A673 (cell line): ENCODE measurements around the gene NFATC3. TPM values are rescaled to one million over a fixed set of nuclear protein-coding genes. Genes with fewer than 3 reads are reported as not detected.

Source experiments
- BruUV-seq: library from RNA; stranded (reverse); fragments of 400-500 nt; replicated peaks from 2 replicates; lab custom pipeline; 2021; lab: Mats Ljungman, UMichigan
- CTCF ChIA-PET: fragments of 300-600 bp; sonication (Branson Sonifier 250); formaldehyde crosslinking; loops from one replicate; lab custom pipeline; 2022; ENCODE audit warnings: antibody characterized with exemption; lab: Charles Lee
- POLR2A ChIA-PET: fragments of 300-600 bp; sonication (Branson Sonifier 250); formaldehyde crosslinking; loops from one replicate; lab custom pipeline; 2022; ENCODE audit warnings: antibody characterized with exemption; ENCODE audit not compliant: low non-redundant PET; lab: Charles Lee
- DNase-seq: peaks from one replicate; pipeline ENCODE4 v3.0.0-alpha.2; 2015; ENCODE audit warnings: low spot score
- H3K27ac ChIP-seq: fragments of 200-600 bp; sonication (generic); 2 replicates; pipeline ENCODE4 v1.5.1; 2016; ENCODE audit warnings: mixed run types, low read depth, mild to moderate bottlenecking, mixed read lengths, antibody characterized with exemption, low read length; ENCODE audit not compliant: poor library complexity, severe bottlenecking
- H3K27me3 ChIP-seq: fragments of 200-600 bp; sonication (generic); replicated peaks from 2 replicates; pipeline ENCODE4 v1.6.1; 2017; ENCODE audit warnings: mixed run types, low read depth, mild to moderate bottlenecking, mixed read lengths, antibody characterized with exemption, low read length; ENCODE audit not compliant: insufficient read depth, poor library complexity
- H3K36me3 ChIP-seq: fragments of 200-600 bp; sonication (generic); 2 replicates; pipeline ENCODE4 v1.6.1; 2016; ENCODE audit warnings: mixed run types, mild to moderate bottlenecking, mixed read lengths, antibody characterized with exemption, low read length; ENCODE audit not compliant: insufficient read depth, poor library complexity, severe bottlenecking
- H3K4me1 ChIP-seq: fragments of 200-600 bp; sonication (generic); 2 replicates; pipeline ENCODE4 v1.6.1; 2017; ENCODE audit warnings: mixed run types, mild to moderate bottlenecking, mixed read lengths, antibody characterized with exemption, low read length; ENCODE audit not compliant: insufficient read depth, poor library complexity, severe bottlenecking
- H3K4me3 ChIP-seq: fragments of 200-600 bp; sonication (generic); 2 replicates; pipeline ENCODE4 v1.5.1; 2016; ENCODE audit warnings: low read depth, mixed run types, mild to moderate bottlenecking, mixed read lengths, low read length; ENCODE audit not compliant: poor library complexity, severe bottlenecking
- H3K9me3 ChIP-seq: fragments of 200-600 bp; sonication (generic); 2 replicates; pipeline ENCODE4 v1.6.1; 2016; ENCODE audit warnings: mixed run types, low read depth, mild to moderate bottlenecking, mixed read lengths, antibody characterized with exemption, low read length; ENCODE audit not compliant: poor library complexity, severe bottlenecking
- CTCF ChIP-seq: fragments of 300-800, 200-600 bp; sonication (generic); conservative IDR thresholded peaks from 2 replicates; pipeline ENCODE4 v1.5.1; 2017; ENCODE audit warnings: low read depth, mild to moderate bottlenecking, antibody characterized with exemption, low read length, moderate library complexity, mixed read lengths
- EZH2 ChIP-seq: fragments of 200-600 bp; sonication (generic); IDR thresholded peaks from 2 replicates; pipeline ENCODE4 v1.6.1; 2017; ENCODE audit warnings: borderline replicate concordance, low read depth, mild to moderate bottlenecking, mixed read lengths, antibody characterized with exemption, low read length; ENCODE audit not compliant: poor library complexity, severe bottlenecking
- intact Hi-C: fragments of 100-400 bp; cut with micrococcal nuclease; formaldehyde crosslinking; loops from one replicate; pipeline ENCODE4 v1.10.0; 2022; ENCODE audit not compliant: unreplicated experiment
- total RNA-seq: library from RNA; stranded (reverse); gene quantifications from 2 replicates; pipeline ENCODE4 v1.2.3, GENCODE V29; 2021

Gene NFATC3
- total RNA-seq, 1 experiment from 2014 or later = 56.0 TPM

DNA sequence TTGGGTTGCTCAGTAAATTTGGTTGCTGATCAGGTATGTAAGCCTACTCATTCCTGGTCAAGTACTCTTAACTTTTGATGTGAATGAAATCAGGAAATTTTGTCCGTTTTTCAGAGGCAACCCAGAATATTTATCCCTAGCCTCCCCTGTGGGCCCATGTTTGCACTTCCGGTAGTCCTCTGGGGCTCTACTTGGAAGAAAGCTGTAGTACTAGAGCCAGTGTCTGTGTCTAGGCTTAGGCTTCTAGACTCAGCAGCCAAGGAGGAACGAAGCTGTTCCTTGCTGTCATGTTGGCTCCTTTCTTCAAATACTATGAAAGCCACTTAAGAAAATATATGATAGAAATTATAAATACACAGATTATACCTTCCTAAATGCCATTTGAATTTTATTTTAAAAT, 129.6 kb downstream of the NFATC3 start:
- Histone ChIP-seq H3K4me3 (no peak overlapping the region), H3K27ac (no peak overlapping the region), H3K4me1 (no peaks in the 10 kb centered on the region), H3K36me3 (no peaks in the 10 kb centered on the region), H3K9me3 (no peaks in the 10 kb centered on the region), H3K27me3 (no peaks in the 10 kb centered on the region)
- CTCF ChIA-PET = no interaction called here
- POLR2A ChIA-PET = no interaction called here
- TF ChIP-seq CTCF (no peak), EZH2 (no peak)
- intact Hi-C loops = no loop called here
- BruUV-seq = no TSS peak
- DNase-seq = no peak

DNA sequence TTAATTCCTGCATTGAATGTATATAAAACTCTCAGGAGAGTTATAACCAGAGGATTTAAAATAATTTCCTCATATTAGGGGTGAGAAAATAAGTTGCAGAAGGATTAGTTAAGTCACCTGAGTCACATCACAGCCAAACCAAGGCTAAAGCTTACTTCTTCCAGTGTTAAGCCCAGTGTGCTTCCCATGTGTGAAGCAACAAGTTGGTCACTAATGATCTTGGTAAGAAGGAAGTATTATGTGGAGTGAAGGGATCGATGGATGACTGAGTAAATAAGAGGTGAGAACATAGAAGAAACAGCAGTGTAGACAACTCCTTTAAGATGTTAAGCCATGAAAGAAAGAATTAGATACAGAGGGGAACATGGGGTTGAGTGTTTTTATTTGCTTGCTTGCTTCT, 130.1 kb downstream of the NFATC3 start:
- Histone ChIP-seq H3K27ac (no peak overlapping the region), H3K4me3 (no peak overlapping the region), H3K9me3 (no peaks in the 10 kb centered on the region), H3K36me3 (no peaks in the 10 kb centered on the region), H3K4me1 (no peaks in the 10 kb centered on the region), H3K27me3 (no peaks in the 10 kb centered on the region)
- ChIA-PET CTCF (no interaction called here), POLR2A (no interaction called here)
- no TSS peak for BruUV-seq
- no peak for DNase-seq
- TF ChIP-seq CTCF (no peak), EZH2 (no peak)
- intact Hi-C loops = no loop called here

GRCh38 chr16:68216240-68216639, 131.1 kb downstream of the NFATC3 start:
- no TSS peak for BruUV-seq

More at GRCh38 chr16:68216240-68216639, 131.1 kb downstream of the NFATC3 start:
- no peak overlapping the region for H3K4me3 ChIP-seq
- POLR2A ChIA-PET = no interaction called here
- DNase-seq = no peak
- H3K9me3 ChIP-seq = no peaks in the 10 kb centered on the region
- no peaks in the 10 kb centered on the region for H3K4me1 ChIP-seq
- no peaks in the 10 kb centered on the region for H3K36me3 ChIP-seq
- CTCF ChIA-PET = no interaction called here
- H3K27me3 ChIP-seq = no peaks in the 10 kb centered on the region
- no peak for TF ChIP-seq CTCF
- TF ChIP-seq EZH2 = no peak
- no peak overlapping the region for H3K27ac ChIP-seq
- intact Hi-C loops = no loop called here
